GM12878 (cell line): Measurements from ENCODE around the gene NECAB2. TPM values are rescaled to one million over a fixed set of nuclear protein-coding genes. Genes with fewer than 3 reads are reported as not detected.

Experiments used
- CTCF ChIP-seq, 3 experiments: IDR thresholded peaks in 2 of 3; conservative IDR thresholded peaks in 1 of 3; 2 replicates each; pipeline ENCODE4 v1.5.1; 2011; ENCODE audit warnings: low read depth in 3 of 3, low read length in 3 of 3, mild to moderate bottlenecking in 3 of 3, control low read depth in 2 of 3, moderate library complexity in 2 of 3, inconsistent platforms in 1 of 3, mixed read lengths in 1 of 3; ENCODE audit not compliant: control insufficient read depth in 2 of 3, insufficient read depth in 1 of 3; ENCODE audit errors: extremely low read depth in 1 of 3
- IRF3 ChIP-seq: fragments of 450-650 bp; IDR thresholded peaks from 2 replicates; pipeline ENCODE4 v1.6.1; 2014; ENCODE audit warnings: mild to moderate bottlenecking
- MAX ChIP-seq: IDR thresholded peaks from 2 replicates; pipeline ENCODE4 v1.6.1; 2012; ENCODE audit warnings: low read depth, low read length, improper control_type of control experiment
- NFYA ChIP-seq: IDR thresholded peaks from 2 replicates; pipeline ENCODE4 v1.6.1; 2011; ENCODE audit warnings: low read depth, mild to moderate bottlenecking, low read length, improper control_type of control experiment, borderline replicate concordance
- SPI1 ChIP-seq: IDR thresholded peaks from 2 replicates; pipeline ENCODE4 v1.6.1; 2011; ENCODE audit warnings: low read depth, mild to moderate bottlenecking, low read length, moderate library complexity, borderline replicate concordance; ENCODE audit not compliant: insufficient read depth
- SREBF2 ChIP-seq: IDR thresholded peaks from 2 replicates; pipeline ENCODE4 v1.6.1; 2012; ENCODE audit warnings: mild to moderate bottlenecking, low read length
- TCF7 ChIP-seq: IDR thresholded peaks from 2 replicates; pipeline ENCODE4 v1.6.1; 2014; ENCODE audit warnings: antibody characterized with exemption, borderline replicate concordance
- ZBTB40 ChIP-seq: fragments of 450-650 bp; IDR thresholded peaks from 2 replicates; pipeline ENCODE4 v1.6.1; 2016; ENCODE audit warnings: mild to moderate bottlenecking, moderate library complexity, borderline replicate concordance
- ZNF274 ChIP-seq: IDR thresholded peaks from one replicate; pipeline ENCODE4 v1.8.0; 2011; ENCODE audit not compliant: insufficient read length, insufficient read depth
- polyA plus RNA-seq, 11 experiments: library from polyadenylated mRNA; depleted of rRNA in 4 of 11; unstranded in 6 of 11; stranded (reverse) in 5 of 11; fragments of >200 nt; fragmentation: Nextera tagmentation in 4 of 11; fragmentation: Illumina TruSeq in 1 of 11; extraction: Ambion mirVana in 4 of 11; extraction: Trizol in 1 of 11; gene quantifications; 1 replicate in 1 of 11; 2 replicates in 10 of 11; pipeline versions ENCODE4 v1.2.1 to v1.2.3, GENCODE V29; 2011 to 2016; ENCODE audit warnings: inconsistent platforms in 2 of 11, missing spikeins in 2 of 11, low read depth in 1 of 11
- total RNA-seq, 4 experiments: library from RNA; depleted of rRNA in 3 of 4; stranded (reverse); fragments of >200 nt in 3 of 4; fragmentation: Illumina TruSeq in 1 of 4; extraction: Trizol in 1 of 4; gene quantifications; 2 replicates each; pipeline versions ENCODE4 v1.2.1 to v1.2.3, GENCODE V29; 2013 to 2021

Gene NECAB2
- total and polyA plus RNA-seq, 10 of the 15 experiments (the other 5 are each of a cell fraction or from before 2014, with no cell fraction given) = not detected

GRCh38 chr16:83979441-83979840 is 11.4 kb downstream of the NECAB2 start (continued):
- TF ChIP-seq ZBTB40 = no peak
- TF ChIP-seq SREBF2 = no peak
- no peak for TF ChIP-seq TCF7
- no peak for TF ChIP-seq CTCF (IDR thresholded peaks at IDR 0.05 in 2 of 3, conservative IDR thresholded peaks at IDR 0.05 in 1 of 3; ENCODE audit: control insufficient read depth in 2 of 3, extremely low read depth in 1 of 3, insufficient read depth in 1 of 3, low read depth in 3 of 3, low read length in 3 of 3)
- no peak for TF ChIP-seq NFYA
- no peak for TF ChIP-seq MAX
- TF ChIP-seq SPI1 = no peak
- TF ChIP-seq IRF3 = no peak
- TF ChIP-seq ZNF274 = no peak
